SU-DHL-6 (cell line): Measurements from ENCODE around the gene FOXD2.

Source experiments
- CTCF ChIP-seq: fragments of 200-600 bp; sonication (generic); IDR thresholded peaks from one replicate; pipeline ENCODE4 v1.5.1; 2017; ENCODE audit warnings: antibody characterized with exemption, mild to moderate bottlenecking, low read length, moderate library complexity; ENCODE audit not compliant: insufficient read depth, poor library complexity, severe bottlenecking
- EZH2phosphoT487 ChIP-seq: fragments of 200-600 bp; sonication (generic), shearing (Covaris generic); conservative IDR thresholded peaks from 2 replicates; pipeline ENCODE4 v1.6.1; 2018; ENCODE audit warnings: mild to moderate bottlenecking, antibody characterized with exemption, low read length, moderate library complexity, mixed read lengths

GRCh38 chr1:47469910-47470309 lies 32.1 kb downstream of the FOXD2 start:
- no peak for TF ChIP-seq CTCF
- TF ChIP-seq EZH2phosphoT487: no peak
